LNCAP (cell line): Measurements from ENCODE around the gene HES6.

Experiments used
- CTCF ChIP-seq: fragments of 450-650 bp; IDR thresholded peaks from 2 replicates; pipeline ENCODE4 v1.5.1; 2017; ENCODE audit warnings: mild to moderate bottlenecking

HES6 gene

DNA sequence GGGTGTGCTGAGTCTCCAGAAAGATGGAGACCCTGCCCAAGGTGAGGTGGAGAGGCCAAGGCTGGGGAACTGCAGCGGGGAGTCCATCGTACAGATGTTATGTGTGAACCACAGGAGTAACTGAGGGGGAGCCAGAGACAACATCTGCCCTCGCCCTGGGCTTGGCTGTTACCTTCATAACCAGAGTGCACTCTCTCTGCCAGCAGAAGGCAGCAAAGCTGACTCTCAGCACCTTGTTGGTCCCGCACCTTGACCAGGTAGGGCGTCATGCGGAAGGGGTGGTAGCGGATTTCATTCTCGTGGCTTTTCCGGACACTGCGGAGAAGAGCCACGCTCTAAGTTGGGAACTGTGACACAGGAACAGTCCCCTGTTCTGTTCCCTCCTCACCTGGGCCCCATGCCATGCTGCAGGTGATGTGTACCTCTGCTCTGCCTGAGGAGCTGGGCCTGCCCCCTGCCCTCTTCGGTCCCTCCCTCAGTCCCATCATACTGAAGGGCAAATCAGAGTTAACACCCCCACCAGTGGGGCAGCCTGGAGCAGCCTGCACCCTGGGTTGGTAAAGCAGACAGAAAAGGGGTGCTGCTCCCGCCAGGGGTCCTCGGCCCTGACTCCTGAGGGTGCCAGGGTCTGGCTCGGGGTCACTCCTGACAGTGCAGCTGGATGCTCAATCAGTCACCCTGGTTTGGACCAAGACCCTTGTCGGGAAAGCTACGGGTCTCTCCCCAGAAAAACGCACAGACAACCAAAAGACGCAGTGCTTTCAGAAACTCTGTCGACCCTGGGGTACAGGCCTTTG lies 28.2 kb upstream of the HES6 start:
- no peak for TF ChIP-seq CTCF

GRCh38 chr2:238267341-238267710 lies 27.5 kb upstream of the HES6 start:
- no peak for TF ChIP-seq CTCF

DNA sequence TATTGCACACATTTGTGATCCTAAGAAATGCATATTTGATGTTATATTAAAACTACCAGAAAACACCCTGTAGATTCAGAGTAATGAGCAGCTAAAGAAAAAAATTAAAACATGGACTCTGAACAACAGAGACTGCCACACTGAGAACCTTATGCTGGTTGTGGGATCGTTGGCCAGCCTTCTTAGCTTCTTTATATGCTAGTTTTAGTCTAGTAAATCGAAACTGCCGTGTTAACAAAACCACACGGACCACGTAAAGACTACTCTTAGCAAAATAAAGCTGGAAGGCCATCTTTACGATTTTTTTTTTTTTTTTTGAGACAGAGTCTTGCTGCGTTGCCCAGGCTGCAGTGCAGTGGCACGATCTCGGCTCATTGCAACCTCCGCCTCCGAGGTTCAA lies 25.8 kb upstream of the HES6 start:
- no peak for TF ChIP-seq CTCF

DNA sequence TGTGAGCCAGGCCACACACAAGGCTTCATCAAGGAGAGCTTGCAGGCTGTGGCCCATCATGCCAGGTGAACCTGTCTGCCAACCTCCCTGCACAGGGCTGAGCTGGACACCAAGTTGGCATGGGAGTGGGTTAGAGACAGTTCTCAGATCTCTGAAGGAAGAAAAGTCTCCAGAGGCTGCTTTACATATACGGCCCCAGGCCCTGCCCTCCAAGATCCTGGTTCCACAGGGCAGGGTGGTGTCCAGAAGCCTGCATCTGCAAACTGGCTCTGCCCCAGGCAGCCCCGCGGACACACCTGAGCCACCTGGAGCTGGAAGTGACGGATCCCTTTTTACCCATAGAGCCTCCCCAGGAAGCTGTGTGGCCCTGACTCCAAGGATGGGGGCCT lies 24.2 kb upstream of the HES6 start:
- TF ChIP-seq CTCF: no peak

- peak; percentile 75 for TF ChIP-seq CTCF
Observed at GRCh38 chr2:238263204-238264071, 23.6 kb upstream of the HES6 start.

DNA sequence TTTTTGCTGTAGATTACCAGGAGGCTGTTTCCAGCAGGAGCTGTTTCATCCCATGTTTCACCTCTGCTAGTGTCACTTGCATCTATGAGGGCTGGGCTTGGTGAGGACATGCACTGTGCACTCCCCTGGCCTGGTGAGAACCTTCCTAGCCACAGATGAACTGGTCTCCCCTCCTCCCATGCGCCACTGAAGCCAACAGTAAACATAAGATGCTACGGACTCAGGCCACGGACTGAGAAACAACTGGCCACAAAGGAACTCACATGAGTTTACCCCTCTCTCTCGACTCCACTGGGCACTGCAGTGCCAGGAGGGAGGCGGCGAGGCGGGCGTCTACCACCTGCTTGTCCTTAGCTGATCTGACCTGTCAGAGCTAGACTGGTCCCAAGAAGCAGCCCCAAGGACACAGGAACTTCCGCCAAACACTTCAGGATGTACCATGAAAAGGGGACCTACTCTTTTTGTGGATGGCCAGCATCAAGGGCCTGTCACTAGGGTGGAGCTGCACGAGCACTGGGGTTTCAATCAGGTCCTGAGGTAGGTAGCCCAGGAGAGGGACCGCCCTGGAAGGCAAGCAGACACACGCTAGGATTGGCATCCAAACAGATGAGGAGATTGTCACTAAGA lies 22.8 kb upstream of the HES6 start:
- TF ChIP-seq CTCF: no peak

DNA sequence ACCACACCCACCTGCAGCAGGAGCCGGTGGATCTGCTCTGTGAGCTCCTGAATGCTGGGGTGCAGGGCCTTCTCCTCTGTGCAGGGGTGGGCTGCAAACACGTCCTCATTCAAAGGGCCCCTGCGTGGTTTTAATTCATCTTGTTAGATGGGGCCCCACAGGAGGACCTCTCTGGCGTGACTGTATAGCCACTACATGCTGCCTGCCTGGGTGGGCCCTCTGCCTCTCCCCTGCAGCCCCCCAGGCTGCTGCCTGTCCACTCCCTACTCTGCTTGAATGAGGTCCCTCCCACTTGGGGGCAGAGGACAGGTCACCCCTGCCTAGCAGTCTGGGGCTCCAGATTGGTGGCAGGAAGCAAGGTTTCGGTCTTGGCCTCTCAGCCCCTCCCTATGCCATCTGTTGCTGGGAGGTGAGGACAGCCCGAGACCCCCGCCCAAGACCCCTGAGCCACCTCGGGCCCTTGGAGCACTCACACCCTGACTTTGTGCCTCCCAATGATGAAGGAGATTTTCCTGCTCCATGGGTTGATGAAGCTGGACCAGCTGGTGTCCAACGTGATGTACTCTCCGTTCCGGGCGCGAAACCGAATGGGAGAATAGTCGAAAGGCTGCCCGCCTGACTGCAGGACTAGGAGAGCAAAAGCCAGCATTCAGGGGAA lies 22.0 kb upstream of the HES6 start:
- TF ChIP-seq CTCF: no peak
